ENCODE data around the gene GNAQ.
A peak's percentile ranks its signal among the peaks of the same experiment; 100 is the strongest.

The GNAQ gene

DNA sequence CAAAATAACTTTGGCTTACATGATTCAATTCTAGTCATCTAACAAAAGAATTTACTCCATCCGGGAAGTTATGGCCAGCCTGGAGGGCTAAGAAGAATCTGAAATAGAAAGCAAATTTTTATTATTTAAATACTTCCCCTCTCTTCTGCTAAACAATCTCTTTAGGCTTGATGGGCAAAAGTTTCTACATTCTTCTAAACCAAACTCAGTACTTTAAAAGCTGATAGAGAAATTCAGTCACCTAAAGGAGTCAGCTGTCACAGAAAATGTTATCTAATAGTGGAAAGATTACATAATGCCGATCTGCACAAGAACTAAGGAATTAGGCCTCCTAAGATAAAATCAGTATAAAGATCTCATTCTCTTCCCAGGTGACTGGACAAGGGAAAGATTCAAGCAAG, 32.4 kb downstream of the GNAQ start:
- Mint-ChIP-seq H3K36me3 (ENCODE audit: low read depth) (peaks cover 17% of the 10 kb centered on the region), H3K4me3 (no peak overlapping the region), H3K27me3 (ENCODE audit: low read depth) (no peaks in the 10 kb centered on the region), H3K4me1 (peaks cover 34% of the 10 kb centered on the region), H3K9me3 (no peaks in the 10 kb centered on the region), H3K27ac (peak overlapping the region in 2 of 3 experiments; percentile 2 to 16)
- TF ChIP-seq, protein P1, sequence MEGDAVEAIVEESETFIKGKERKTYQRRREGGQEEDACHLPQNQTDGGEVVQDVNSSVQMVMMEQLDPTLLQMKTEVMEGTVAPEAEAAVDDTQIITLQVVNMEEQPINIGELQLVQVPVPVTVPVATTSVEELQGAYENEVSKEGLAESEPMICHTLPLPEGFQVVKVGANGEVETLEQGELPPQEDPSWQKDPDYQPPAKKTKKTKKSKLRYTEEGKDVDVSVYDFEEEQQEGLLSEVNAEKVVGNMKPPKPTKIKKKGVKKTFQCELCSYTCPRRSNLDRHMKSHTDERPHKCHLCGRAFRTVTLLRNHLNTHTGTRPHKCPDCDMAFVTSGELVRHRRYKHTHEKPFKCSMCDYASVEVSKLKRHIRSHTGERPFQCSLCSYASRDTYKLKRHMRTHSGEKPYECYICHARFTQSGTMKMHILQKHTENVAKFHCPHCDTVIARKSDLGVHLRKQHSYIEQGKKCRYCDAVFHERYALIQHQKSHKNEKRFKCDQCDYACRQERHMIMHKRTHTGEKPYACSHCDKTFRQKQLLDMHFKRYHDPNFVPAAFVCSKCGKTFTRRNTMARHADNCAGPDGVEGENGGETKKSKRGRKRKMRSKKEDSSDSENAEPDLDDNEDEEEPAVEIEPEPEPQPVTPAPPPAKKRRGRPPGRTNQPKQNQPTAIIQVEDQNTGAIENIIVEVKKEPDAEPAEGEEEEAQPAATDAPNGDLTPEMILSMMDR (IDR thresholded peaks at IDR 0.05; ENCODE audit: unreplicated experiment in 3 of 3) = no peak

DNA sequence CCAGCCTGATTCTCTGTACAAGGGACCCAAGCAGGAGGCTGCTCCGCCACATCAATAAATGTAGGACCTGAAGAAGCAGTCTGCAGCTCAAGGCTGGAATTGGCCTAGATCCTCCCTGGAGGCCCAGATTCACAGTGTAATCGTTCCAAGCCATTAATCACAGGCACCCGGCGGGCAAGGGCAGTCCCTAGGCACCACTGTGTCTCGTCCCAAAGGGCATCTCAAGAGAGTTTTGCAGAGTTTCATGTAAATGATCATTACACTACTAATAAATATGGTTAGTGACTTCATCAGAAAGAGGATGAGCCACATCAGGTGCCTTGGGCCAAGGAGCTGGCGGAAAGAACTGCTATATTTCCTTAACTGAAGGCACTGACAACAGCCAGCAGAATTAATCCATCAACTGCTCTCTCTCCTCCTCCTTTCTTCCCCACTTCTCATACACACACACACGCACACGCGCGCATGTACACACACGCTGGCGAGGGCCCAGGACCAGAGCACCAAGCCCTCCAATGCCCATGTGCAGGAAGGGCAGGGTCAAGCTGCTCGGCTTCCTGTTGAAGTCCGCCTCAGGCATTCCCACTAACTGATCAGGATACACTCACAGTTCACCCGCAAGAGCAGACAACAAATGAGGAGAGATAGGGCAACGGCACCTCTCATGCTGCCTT, 33.9 kb downstream of the GNAQ start:
- H3K4me1 Mint-ChIP-seq = peaks cover 34% of the 10 kb centered on the region
- peaks cover 17% of the 10 kb centered on the region for H3K36me3 Mint-ChIP-seq (ENCODE audit: low read depth)
- peak overlapping the region; percentile 66 to 85 (median 75) for H3K27ac Mint-ChIP-seq
- no peaks in the 10 kb centered on the region for H3K9me3 Mint-ChIP-seq
- TF ChIP-seq, protein P1 (IDR thresholded peaks at IDR 0.05; ENCODE audit: unreplicated experiment in 3 of 3) = no peak
- H3K4me3 Mint-ChIP-seq = no peak overlapping the region
- H3K27me3 Mint-ChIP-seq (ENCODE audit: low read depth) = no peaks in the 10 kb centered on the region

DNA sequence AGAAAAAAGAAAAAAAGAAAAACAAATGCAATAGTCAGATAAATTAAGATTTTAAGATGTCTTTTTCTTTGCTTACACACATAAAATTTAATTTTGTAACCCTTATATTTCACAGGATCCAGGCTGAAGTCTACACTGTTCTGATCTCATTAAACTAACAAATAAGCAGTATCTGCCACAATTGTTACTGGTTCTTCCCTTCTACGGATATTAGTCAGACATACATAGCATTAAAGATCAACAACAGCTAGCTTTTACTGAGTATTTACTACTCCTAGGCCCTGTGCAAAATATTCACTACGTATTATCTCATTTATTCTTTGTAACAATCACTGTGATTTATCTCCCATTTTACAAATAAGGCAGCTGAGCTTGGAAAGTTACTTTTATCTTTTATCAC, 34.9 kb downstream of the GNAQ start:
- H3K27me3 Mint-ChIP-seq (ENCODE audit: low read depth) = no peaks in the 10 kb centered on the region
- peaks cover 23% of the 10 kb centered on the region for H3K36me3 Mint-ChIP-seq (ENCODE audit: low read depth)
- TF ChIP-seq, protein P1 (IDR thresholded peaks at IDR 0.05; ENCODE audit: unreplicated experiment in 3 of 3) = no peak
- H3K4me1 Mint-ChIP-seq = peaks cover 26% of the 10 kb centered on the region
- peak overlapping the region in 2 of 3 experiments; percentile 20 to 75 for H3K27ac Mint-ChIP-seq
- no peak overlapping the region for H3K4me3 Mint-ChIP-seq
- H3K9me3 Mint-ChIP-seq = peaks cover 3% of the 10 kb centered on the region

DNA sequence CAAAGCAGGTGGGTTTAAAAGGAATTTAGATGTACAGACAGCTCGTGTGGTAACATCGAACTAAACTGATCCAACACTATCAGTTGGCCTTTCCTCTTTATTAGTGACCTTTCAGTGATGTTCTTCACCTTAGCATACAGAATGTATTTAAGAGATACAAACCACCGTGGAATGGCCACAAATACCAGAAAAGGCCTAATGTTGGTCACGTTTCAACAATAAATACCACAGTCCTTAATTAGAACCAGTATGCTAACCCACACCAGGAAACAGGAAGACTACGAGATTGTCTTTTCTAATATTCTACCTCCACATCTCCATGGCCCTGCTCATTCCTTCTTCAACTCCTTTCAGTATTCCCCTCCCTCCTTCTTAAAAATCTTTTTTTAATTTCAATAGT, 40.4 kb downstream of the GNAQ start:
- TF ChIP-seq, protein P1 (IDR thresholded peaks at IDR 0.05; ENCODE audit: unreplicated experiment in 3 of 3) = no peak
- H3K27ac Mint-ChIP-seq = no peak overlapping the region
- H3K4me1 Mint-ChIP-seq = no peaks in the 10 kb centered on the region
- H3K9me3 Mint-ChIP-seq = peaks cover 3% of the 10 kb centered on the region
- H3K27me3 Mint-ChIP-seq (ENCODE audit: low read depth) = no peaks in the 10 kb centered on the region
- no peak overlapping the region for H3K4me3 Mint-ChIP-seq
- H3K36me3 Mint-ChIP-seq (ENCODE audit: low read depth) = peaks cover 22% of the 10 kb centered on the region

DNA sequence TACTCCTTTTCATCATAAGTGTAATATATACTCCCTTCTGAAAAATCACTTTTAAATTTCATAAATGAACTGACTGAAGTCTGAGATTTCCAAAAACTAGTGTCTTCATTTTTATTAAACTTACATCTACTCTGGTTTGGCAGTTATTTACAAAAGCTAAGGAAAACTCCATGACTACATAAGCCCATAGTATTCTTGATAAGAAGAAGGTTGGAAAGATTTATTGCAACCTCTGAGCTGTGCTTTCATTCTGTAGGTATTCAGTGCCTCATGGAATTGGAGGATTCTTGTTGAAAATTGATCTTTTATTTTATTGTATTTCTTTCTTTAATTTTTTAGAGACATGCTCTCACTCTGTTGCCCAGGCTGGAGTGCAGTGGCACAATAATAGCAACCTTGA, 41.7 kb downstream of the GNAQ start:
- Mint-ChIP-seq H3K4me3 (no peak overlapping the region), H3K9me3 (peaks cover 3% of the 10 kb centered on the region), H3K4me1 (no peaks in the 10 kb centered on the region), H3K27ac (no peak overlapping the region), H3K27me3 (ENCODE audit: low read depth) (no peaks in the 10 kb centered on the region), H3K36me3 (ENCODE audit: low read depth) (peaks cover 22% of the 10 kb centered on the region)
- TF ChIP-seq, protein P1 (IDR thresholded peaks at IDR 0.05; ENCODE audit: unreplicated experiment in 3 of 3) = no peak

DNA sequence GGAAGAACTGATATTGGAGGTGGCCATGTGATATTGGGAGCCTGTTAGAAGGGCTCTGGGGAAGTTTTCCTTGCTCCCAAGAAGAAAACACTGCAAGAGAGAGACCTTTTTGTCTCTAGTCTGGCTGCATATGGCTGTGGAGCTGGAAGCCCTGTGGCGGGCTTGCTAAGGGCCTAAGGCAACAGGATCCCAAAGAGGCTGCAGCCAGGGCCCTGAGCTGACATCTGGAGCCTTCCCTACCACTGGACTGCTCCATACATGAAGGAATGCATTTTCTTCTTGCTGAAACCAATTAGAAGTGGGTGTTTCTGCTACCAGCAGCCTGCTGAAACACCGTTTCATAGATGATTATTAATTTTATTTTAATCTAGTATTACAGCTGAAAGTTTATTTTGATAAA, 42.2 kb downstream of the GNAQ start:
- Mint-ChIP-seq H3K4me1 (no peaks in the 10 kb centered on the region), H3K27ac (no peak overlapping the region), H3K9me3 (peaks cover 3% of the 10 kb centered on the region), H3K36me3 (ENCODE audit: low read depth) (peaks cover 19% of the 10 kb centered on the region), H3K4me3 (no peak overlapping the region), H3K27me3 (ENCODE audit: low read depth) (no peaks in the 10 kb centered on the region)
- TF ChIP-seq, protein P1 (IDR thresholded peaks at IDR 0.05; ENCODE audit: unreplicated experiment in 3 of 3) = no peak
